HepG2 (cell line): ENCODE data around the gene NSD1. TPM values are rescaled to one million over a fixed set of nuclear protein-coding genes. Genes with fewer than 3 reads are reported as not detected.
A peak's percentile ranks its signal among the peaks of the same experiment; 100 is the strongest.

Experiments
- ATAC-seq: fragments of 200-7000 bp; cut with Tn5 transposase; 3 replicates; pipeline ENCODE4 v1.9.1; 2020; ENCODE audit warnings: mild to moderate bottlenecking, moderate library complexity
- BruUV-seq: library from RNA; stranded (reverse); fragments of 400-500 nt; replicated peaks from 2 replicates; lab custom pipeline; 2021; lab: Mats Ljungman, UMichigan
- CTCF ChIA-PET: fragments of 300-600 bp; formaldehyde crosslinking; extraction: SDS; loops from one replicate; lab custom pipeline; 2021; ENCODE audit warnings: low total read pairs, inconsistent platforms, low intra/inter-chr PET ratio; lab: Yijun Ruan, JAX
- POLR2A ChIA-PET: fragments of 350-600 bp; sonication (Branson Sonifier 250); formaldehyde crosslinking; loops from one replicate; lab custom pipeline; 2020; ENCODE audit warnings: antibody characterized with exemption, inconsistent platforms; lab: Yijun Ruan, JAX
- DNase-seq: peaks from one replicate; pipeline ENCODE4 v3.0.0-alpha.2; 2015; ENCODE audit warnings: low spot score
- FAIRE-seq: peaks from 3 replicates; lab custom pipeline; 2011; peaks lifted over from hg19 to GRCh38; lab: Jason Lieb, UNC
- H2AFZ ChIP-seq: one replicate; pipeline ENCODE4 v1.6.1; 2011; ENCODE audit warnings: low read length, inconsistent platforms
- H3K27ac ChIP-seq: fragments of 300-600 bp; 3 replicates; pipeline ENCODE4 v1.8.0; 2011; ENCODE audit warnings: mixed run types, mild to moderate bottlenecking, mixed read lengths, low read length, inconsistent platforms; ENCODE audit not compliant: insufficient read depth; ENCODE audit errors: extremely low read length
- H3K27me3 ChIP-seq, 2 experiments: fragments of 200-600 bp in 1 of 2; 2 replicates in 1 of 2; 3 replicates in 1 of 2; pipeline versions ENCODE4 v1.6.0 to v1.8.0; 2011; ENCODE audit warnings: low read length in 2 of 2, mild to moderate bottlenecking in 2 of 2, moderate library complexity in 2 of 2, inconsistent platforms in 1 of 2; ENCODE audit not compliant: insufficient read depth in 2 of 2, control insufficient read depth in 1 of 2
- H3K36me3 ChIP-seq, 2 experiments: fragments of 200-600 bp in 1 of 2; replicated peaks in 1 of 2; 2 replicates in 1 of 2; 3 replicates in 1 of 2; pipeline versions ENCODE4 v1.5.1 to v1.8.0; 2011; ENCODE audit warnings: low read length in 2 of 2, inconsistent platforms in 1 of 2; ENCODE audit not compliant: insufficient read depth in 2 of 2, control insufficient read depth in 1 of 2
- H3K4me1 ChIP-seq: 2 replicates; pipeline ENCODE4 v1.5.1; 2012; ENCODE audit warnings: low read length, inconsistent platforms; ENCODE audit not compliant: insufficient read depth
- H3K4me2 ChIP-seq: 2 replicates; pipeline ENCODE4 v1.6.0; 2011; ENCODE audit warnings: low read depth, low read length, inconsistent platforms
- H3K4me3 ChIP-seq, 3 experiments: fragments of 200-600 bp in 1 of 3; sonication (generic), shearing (Covaris generic) in 1 of 3; replicated peaks in 1 of 3; 2 replicates each; pipeline ENCODE4 v1.5.1; 2011 to 2016; ENCODE audit warnings: low read length in 3 of 3, inconsistent platforms in 2 of 3, low read depth in 2 of 3, mild to moderate bottlenecking in 2 of 3, control low read depth in 1 of 3, mixed read lengths in 1 of 3; ENCODE audit not compliant: insufficient read depth in 1 of 3
- H3K79me2 ChIP-seq: one replicate; pipeline ENCODE4 v1.6.1; 2011; ENCODE audit warnings: low read length, inconsistent platforms; ENCODE audit not compliant: insufficient read depth
- H3K9ac ChIP-seq: 2 replicates; pipeline ENCODE4 v1.6.0; 2011; ENCODE audit warnings: mild to moderate bottlenecking, low read depth, low read length, inconsistent platforms; ENCODE audit not compliant: insufficient read depth
- H3K9me3 ChIP-seq: 2 replicates; pipeline ENCODE4 v1.5.1; 2012; ENCODE audit warnings: mild to moderate bottlenecking, low read length
- H4K20me1 ChIP-seq: 2 replicates; pipeline ENCODE4 v1.6.0; 2011; ENCODE audit warnings: inconsistent platforms, mild to moderate bottlenecking, low read length, moderate library complexity; ENCODE audit not compliant: insufficient read depth
- CREB1 ChIP-seq, 2 experiments: fragments of 450-650 bp in 1 of 2; IDR thresholded peaks; 2 replicates each; pipeline ENCODE4 v1.6.1; 2016 to 2017; ENCODE audit warnings: control low read depth in 1 of 2, mild to moderate bottlenecking in 1 of 2, missing compliant biosample characterization in 1 of 2, missing genetic modification characterization in 1 of 2
- DRAP1 ChIP-seq: IDR thresholded peaks from 2 replicates; pipeline ENCODE4 v1.6.1; 2016; ENCODE audit warnings: missing genetic modification reagents, missing compliant biosample characterization
- FOXA1 ChIP-seq, 2 experiments: fragments of 450-650 bp in 1 of 2; sonication (generic) in 1 of 2; formaldehyde crosslinking in 1 of 2; IDR thresholded peaks; 2 replicates each; pipeline versions ENCODE4 v1.4.0 to v1.6.1; 2016 to 2020; ENCODE audit warnings: missing genetic modification reagents in 1 of 2
- NFIB ChIP-seq: sonication (generic); formaldehyde crosslinking; IDR thresholded peaks from 2 replicates; pipeline ENCODE4 v1.9.0; 2021; ENCODE audit warnings: missing genetic modification reagents, mild to moderate bottlenecking, borderline replicate concordance
- REXO4 ChIP-seq: sonication (generic); formaldehyde crosslinking; IDR thresholded peaks from 2 replicates; pipeline ENCODE4 v1.8.0; 2022; ENCODE audit warnings: missing genetic modification reagents, mild to moderate bottlenecking, borderline replicate concordance
- ZBTB25 ChIP-seq: IDR thresholded peaks from 2 replicates; pipeline ENCODE4 v1.6.1; 2018; ENCODE audit warnings: missing genetic modification reagents
- ZNF296 ChIP-seq: sonication (generic); formaldehyde crosslinking; conservative IDR thresholded peaks from 2 replicates; pipeline ENCODE4 v1.5.0; 2020; ENCODE audit warnings: mild to moderate bottlenecking, missing genetic modification reagents
- ZNF660 ChIP-seq: sonication (generic); formaldehyde crosslinking; IDR thresholded peaks from 2 replicates; pipeline ENCODE4 v1.5.1; 2020; ENCODE audit warnings: mild to moderate bottlenecking, low read depth, missing genetic modification reagents, borderline replicate concordance
- WGBS: methylation state at CpG from one replicate; pipeline ENCODE4 v1.1.6; 2017; ENCODE audit warnings: low lambda C conversion rate; 5-methylcytosine and 5-hydroxymethylcytosine counted together
- in situ Hi-C: cut with HindIII; loops from 2 replicates; pipeline ENCODE4 v1.10.0; 2017; ENCODE audit warnings: low pct_unique_long_range_greater_than_20kb; ENCODE audit not compliant: extremely low pct_ligation_motif_present
- intact Hi-C: fragments of 100-400 bp; cut with micrococcal nuclease; formaldehyde crosslinking; loops from one replicate; pipeline ENCODE4 v1.10.0; 2022; ENCODE audit not compliant: unreplicated experiment
- polyA plus RNA-seq, 8 experiments: library from polyadenylated mRNA; depleted of rRNA in 3 of 8; stranded (reverse) in 7 of 8; unstranded in 1 of 8; fragments of >200 nt; fragmentation: Illumina TruSeq in 4 of 8; extraction: Trizol in 4 of 8; gene quantifications; 2 replicates each; pipeline versions ENCODE4 v1.2.1 to v1.2.3, GENCODE V29; 2011 to 2016; ENCODE audit warnings: low read depth in 4 of 8, missing spikeins in 1 of 8, mixed read lengths in 1 of 8; ENCODE audit not compliant: insufficient read depth in 1 of 8
- total RNA-seq, 5 experiments: library from RNA; depleted of rRNA; stranded (reverse); fragments of >200 nt; fragmentation: Illumina TruSeq; extraction: Trizol; gene quantifications; 2 replicates each; pipeline ENCODE4 v1.2.3, GENCODE V29; 2016; ENCODE audit warnings: low read depth in 1 of 5

The NSD1 gene
- total and polyA plus RNA-seq, 2 of the 13 experiments (the other 11 are each of a cell fraction or from before 2014, with no cell fraction given), result 0.01 to 0.09 TPM

- Histone ChIP-seq H3K4me1 (no peaks in the 10 kb centered on the region), H3K27ac (no peak overlapping the region), H3K27me3 (no peaks in the 10 kb centered on the region; a peak in 1 of 5 replicates), H4K20me1 (no peaks in the 10 kb centered on the region), H2AFZ (no peak overlapping the region), H3K36me3 (no peaks in the 10 kb centered on the region), H3K9me3 (no peaks in the 10 kb centered on the region), H3K4me3 (no peak overlapping the region), H3K79me2 (no peaks in the 10 kb centered on the region), H3K4me2 (no peak overlapping the region), H3K9ac (no peak overlapping the region)
- BruUV-seq, result no TSS peak
- TF ChIP-seq ZBTB25 (no peak), DRAP1 (CRISPR knock-in tag) (no peak), NFIB (CRISPR knock-in tag) (no peak), REXO4 (CRISPR knock-in tag) (no peak), FOXA1 (IDR thresholded peaks at IDR 0.05) (no peak), FOXA1 (CRISPR knock-in tag; IDR thresholded peaks at IDR 0.05) (no peak), CREB1 (IDR thresholded peaks at IDR 0.05) (peak; percentile 34; the same call in 1 of the 2 replicates), CREB1 (CRISPR knock-in tag; IDR thresholded peaks at IDR 0.05) (no peak), ZNF660 (CRISPR knock-in tag) (no peak), ZNF296 (no peak)
- intact Hi-C loops, result no loop called here
- in situ Hi-C loops, result no loop called here
- no peak for DNase-seq
- 3% methylated on average over 2 of the region's 2 CpGs for WGBS
- ChIA-PET POLR2A (no interaction called here), CTCF (no interaction called here)
- no peak for ATAC-seq
- no peak for FAIRE-seq
These were observed 154.6 kb downstream of the NSD1 start for GRCh38 chr5:177288191-177288590.
